Thoracic aorta (tissue), 2 donors: ENCODE measurements around the gene NELFA. TPM values are rescaled to one million over a fixed set of nuclear protein-coding genes. Genes with fewer than 3 reads are reported as not detected.

ENCODE experiments used
- ATAC-seq: fragments of 150-250 bp; one replicate; pipeline ENCODE4 v1.8.0; 2017; ENCODE audit warnings: low read depth; ENCODE audit not compliant: insufficient number of reproducible peaks, low FRiP score
- DNase-seq: peaks from one replicate; pipeline ENCODE4 v3.0.0-alpha.2; 2020; ENCODE audit warnings: low spot score
- H3K27ac ChIP-seq, 2 donors: fragments of 200-600 bp; sonication (generic); 1 replicate in 1 of 2; 2 replicates in 1 of 2; pipeline ENCODE4 v1.5.1; 2016; ENCODE audit warnings: mild to moderate bottlenecking in 2 of 2, moderate library complexity in 2 of 2
- H3K27me3 ChIP-seq: fragments of 200-600 bp; sonication (generic); replicated peaks from 2 replicates; pipeline ENCODE4 v1.6.0; 2016; ENCODE audit warnings: mild to moderate bottlenecking; ENCODE audit not compliant: insufficient read depth
- H3K36me3 ChIP-seq: fragments of 200-600 bp; sonication (generic); one replicate; pipeline ENCODE4 v1.5.1; 2016
- H3K4me1 ChIP-seq, 2 donors: fragments of 200-600 bp; sonication (generic); 1 replicate in 1 of 2; 2 replicates in 1 of 2; pipeline versions ENCODE4 v1.5.1 to v1.6.0; 2016; ENCODE audit warnings: low read depth in 2 of 2, mild to moderate bottlenecking in 1 of 2; ENCODE audit not compliant: control insufficient read depth in 1 of 2
- H3K4me3 ChIP-seq: fragments of 200-600 bp; sonication (generic); 2 replicates; pipeline ENCODE4 v1.5.1; 2016; ENCODE audit warnings: mild to moderate bottlenecking
- H3K9me3 ChIP-seq: fragments of 200-600 bp; sonication (generic); 2 replicates; pipeline ENCODE4 v1.5.1; 2016
- CTCF ChIP-seq: fragments of 200-600 bp; sonication (generic); IDR thresholded peaks from one replicate; pipeline ENCODE4 v1.5.1; 2019; ENCODE audit warnings: antibody characterized with exemption
- total RNA-seq, 2 donors: library from RNA; depleted of rRNA; stranded (reverse); fragments of >200 nt; gene quantifications; one replicate each; pipeline versions ENCODE4 v1.1.0 to v1.2.3, GENCODE V29; 2016

Gene NELFA
- total RNA-seq, 2 donors from 2014 or later, result 26.7 to 36.1 TPM

GRCh38 chr4:1948892-1949436 lies 59.8 kb downstream of the NELFA start:
- H3K9me3 ChIP-seq, result no peaks in the 10 kb centered on the region
- no peaks in the 10 kb centered on the region for H3K27me3 ChIP-seq
- no peak for ATAC-seq
- H3K36me3 ChIP-seq, result peaks cover 23% of the 10 kb centered on the region
- DNase-seq, result no peak
- H3K27ac ChIP-seq, result no peak overlapping the region
- TF ChIP-seq CTCF, result no peak
- peaks cover 0 to 8% of the 10 kb centered on the region in 2 donors for H3K4me1 ChIP-seq
- no peak overlapping the region for H3K4me3 ChIP-seq

- DNase-seq, result no peak
- Histone ChIP-seq H3K4me1 (peaks cover 0 to 8% of the 10 kb centered on the region in 2 donors), H3K36me3 (peaks cover 16% of the 10 kb centered on the region), H3K9me3 (no peaks in the 10 kb centered on the region), H3K27ac (no peak overlapping the region), H3K4me3 (no peak overlapping the region), H3K27me3 (no peaks in the 10 kb centered on the region)
- ATAC-seq, result no peak
- no peak for TF ChIP-seq CTCF
Measured at GRCh38 chr4:1948232-1948631, 60.5 kb downstream of the NELFA start.

- no peak for TF ChIP-seq CTCF
- H3K36me3 ChIP-seq, result peaks cover 12% of the 10 kb centered on the region
Measured at GRCh38 chr4:1945912-1946311, 62.9 kb downstream of the NELFA start.

GRCh38 chr4:1945124-1945895 lies 63.5 kb downstream of the NELFA start:
- no peak for ATAC-seq
- Histone ChIP-seq H3K9me3 (no peaks in the 10 kb centered on the region), H3K4me1 (peaks cover 0 to 8% of the 10 kb centered on the region in 2 donors), H3K4me3 (no peak overlapping the region), H3K36me3 (peaks cover 13% of the 10 kb centered on the region), H3K27ac (no peak overlapping the region), H3K27me3 (no peaks in the 10 kb centered on the region)
- no peak for DNase-seq
- TF ChIP-seq CTCF, result no peak

More at GRCh38 chr4:1945912-1946311, 62.9 kb downstream of the NELFA start:
- Histone ChIP-seq H3K4me1 (peaks cover 0 to 8% of the 10 kb centered on the region in 2 donors), H3K9me3 (no peaks in the 10 kb centered on the region), H3K27me3 (no peaks in the 10 kb centered on the region), H3K27ac (no peak overlapping the region), H3K4me3 (no peak overlapping the region)
- DNase-seq (no peak), ATAC-seq (no peak)

GRCh38 chr4:1943928-1944327 lies 64.8 kb downstream of the NELFA start:
- H3K36me3 ChIP-seq, result peaks cover 18% of the 10 kb centered on the region
- DNase-seq, result no peak
- TF ChIP-seq CTCF, result no peak
- H3K27me3 ChIP-seq, result no peaks in the 10 kb centered on the region
- no peak overlapping the region for H3K27ac ChIP-seq
- no peak overlapping the region for H3K4me3 ChIP-seq
- H3K9me3 ChIP-seq, result no peaks in the 10 kb centered on the region
- ATAC-seq, result no peak
- peaks cover 0 to 8% of the 10 kb centered on the region in 2 donors for H3K4me1 ChIP-seq
